Astrocyte of the cerebellum (primary cell): ENCODE results near the gene HEYL.

Experiments
- DNase-seq: peaks from one replicate; pipeline ENCODE4 v3.0.0-alpha.2; 2011; ENCODE audit warnings: low read depth
- H3K4me3 ChIP-seq: 2 replicates; pipeline ENCODE4 v1.5.1; 2011; ENCODE audit warnings: mild to moderate bottlenecking, low read depth, low read length, moderate library complexity
- in situ Hi-C: cut with HindIII; loops from 2 replicates; pipeline ENCODE4 v1.10.0; 2017; ENCODE audit warnings: low sequenced_read_pairs
- TF ChIP-seq, protein P1 (sequence below): IDR thresholded peaks from 2 replicates; pipeline ENCODE4 v1.5.1; 2012; ENCODE audit warnings: low read length, low read depth, moderate library complexity, mild to moderate bottlenecking; ENCODE audit errors: missing control alignments

HEYL gene

GRCh38 chr1:39638965-39639304 lies 508 bp downstream of the HEYL start:
- in situ Hi-C loops: loop anchor here (10.0 kb wide), 1 partner anchor 96 kb away; the partner anchor contains the start of gene PPIE
- H3K4me3 ChIP-seq: no peak overlapping the region
- DNase-seq: no peak
- TF ChIP-seq, protein P1, sequence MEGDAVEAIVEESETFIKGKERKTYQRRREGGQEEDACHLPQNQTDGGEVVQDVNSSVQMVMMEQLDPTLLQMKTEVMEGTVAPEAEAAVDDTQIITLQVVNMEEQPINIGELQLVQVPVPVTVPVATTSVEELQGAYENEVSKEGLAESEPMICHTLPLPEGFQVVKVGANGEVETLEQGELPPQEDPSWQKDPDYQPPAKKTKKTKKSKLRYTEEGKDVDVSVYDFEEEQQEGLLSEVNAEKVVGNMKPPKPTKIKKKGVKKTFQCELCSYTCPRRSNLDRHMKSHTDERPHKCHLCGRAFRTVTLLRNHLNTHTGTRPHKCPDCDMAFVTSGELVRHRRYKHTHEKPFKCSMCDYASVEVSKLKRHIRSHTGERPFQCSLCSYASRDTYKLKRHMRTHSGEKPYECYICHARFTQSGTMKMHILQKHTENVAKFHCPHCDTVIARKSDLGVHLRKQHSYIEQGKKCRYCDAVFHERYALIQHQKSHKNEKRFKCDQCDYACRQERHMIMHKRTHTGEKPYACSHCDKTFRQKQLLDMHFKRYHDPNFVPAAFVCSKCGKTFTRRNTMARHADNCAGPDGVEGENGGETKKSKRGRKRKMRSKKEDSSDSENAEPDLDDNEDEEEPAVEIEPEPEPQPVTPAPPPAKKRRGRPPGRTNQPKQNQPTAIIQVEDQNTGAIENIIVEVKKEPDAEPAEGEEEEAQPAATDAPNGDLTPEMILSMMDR: no peak

DNA sequence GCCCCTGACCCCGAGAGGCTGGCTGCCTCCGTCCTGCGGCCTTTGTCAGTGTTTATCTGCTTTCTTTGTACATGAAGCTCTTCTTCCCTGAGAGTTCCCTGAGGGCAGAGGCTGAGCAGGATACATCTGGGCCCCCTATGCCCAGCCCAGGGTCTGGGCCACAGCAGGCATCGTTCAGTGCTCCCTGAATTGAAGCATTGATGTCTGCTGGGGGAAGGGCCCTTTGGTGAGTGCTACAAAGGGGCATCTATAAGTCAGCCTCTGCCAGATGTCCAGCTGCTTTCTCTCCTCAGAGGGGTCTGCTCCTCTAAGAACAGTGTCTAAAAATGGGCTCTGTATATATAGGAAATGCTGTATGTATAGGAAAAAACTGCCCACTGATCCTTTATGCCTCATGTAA lies 2.1 kb downstream of the HEYL start:
- DNase-seq: no peak
- no peak overlapping the region for H3K4me3 ChIP-seq
- in situ Hi-C loops: loop anchor here (10.0 kb wide), 1 partner anchor 97 kb away; the partner anchor contains the start of gene PPIE
- TF ChIP-seq, protein P1: no peak

- DNase-seq: no peak
- H3K4me3 ChIP-seq: no peak overlapping the region
- TF ChIP-seq, protein P1: no peak
- in situ Hi-C loops: loop anchor here (10.0 kb wide), 1 partner anchor 99 kb away; the partner anchor contains the start of gene PPIE
These were observed 3.6 kb downstream of the HEYL start for GRCh38 chr1:39635871-39636210.

- TF ChIP-seq, protein P1: no peak
- DNase-seq: no peak
- no peak overlapping the region for H3K4me3 ChIP-seq
- in situ Hi-C loops: loop anchor here (10.0 kb wide), 1 partner anchor 99 kb away; the partner anchor contains the start of gene PPIE
These were observed 4.1 kb downstream of the HEYL start for GRCh38 chr1:39635205-39635870.

- DNase-seq: no peak
- in situ Hi-C loops: loop anchor here (10.0 kb wide), 1 partner anchor 101 kb away; the partner anchor contains the start of gene PPIE
- H3K4me3 ChIP-seq: no peak overlapping the region
- TF ChIP-seq, protein P1: no peak
These were observed 6.0 kb downstream of the HEYL start for GRCh38 chr1:39633422-39633821.

GRCh38 chr1:39632682-39633417 lies 6.6 kb downstream of the HEYL start:
- DNase-seq: no peak
- in situ Hi-C loops: loop anchor here (10.0 kb wide), 1 partner anchor 102 kb away; the partner anchor contains the start of gene PPIE
- TF ChIP-seq, protein P1: no peak
- no peak overlapping the region for H3K4me3 ChIP-seq
